OCI-LY7 (cell line): ENCODE data around the gene GMDS. TPM values are rescaled to one million over a fixed set of nuclear protein-coding genes. Genes with fewer than 3 reads are reported as not detected.

ENCODE experiments used
- BruUV-seq: library from RNA; stranded (reverse); fragments of 400-500 nt; replicated peaks from 2 replicates; lab custom pipeline; 2021; lab: Mats Ljungman, UMichigan
- CTCF ChIA-PET: fragments of 300-600 bp; sonication (Branson Sonifier 250); formaldehyde crosslinking; loops from one replicate; lab custom pipeline; 2022; ENCODE audit warnings: antibody characterized with exemption; ENCODE audit not compliant: unreplicated experiment; lab: Charles Lee
- POLR2A ChIA-PET: fragments of 300-600 bp; sonication (Branson Sonifier 250); formaldehyde crosslinking; loops from one replicate; lab custom pipeline; 2022; ENCODE audit warnings: antibody characterized with exemption; lab: Charles Lee
- DNase-seq: peaks from one replicate; pipeline ENCODE4 v3.0.0-alpha.2; 2015; ENCODE audit warnings: low spot score
- H2AFZ ChIP-seq: fragments of 200-600 bp; sonication (generic), shearing (Covaris generic); 2 replicates; pipeline ENCODE4 v1.6.1; 2014; ENCODE audit warnings: mild to moderate bottlenecking, antibody characterized with exemption, low read length, moderate library complexity
- H3K27ac ChIP-seq: fragments of 200-600 bp; sonication (generic); 2 replicates; pipeline ENCODE4 v1.5.1; 2014; ENCODE audit warnings: mixed run types, low read depth, mild to moderate bottlenecking, moderate library complexity, low read length, inconsistent platforms; ENCODE audit not compliant: poor library complexity, severe bottlenecking
- H3K36me3 ChIP-seq: fragments of 200-600 bp; sonication (generic); 2 replicates; pipeline ENCODE4 v1.6.1; 2014; ENCODE audit warnings: mild to moderate bottlenecking, antibody characterized with exemption, low read length, moderate library complexity, mixed read lengths; ENCODE audit not compliant: insufficient read depth
- H3K4me1 ChIP-seq: fragments of 200-600 bp; sonication (generic); 2 replicates; pipeline ENCODE4 v1.5.1; 2014; ENCODE audit warnings: mild to moderate bottlenecking, low read length; ENCODE audit not compliant: insufficient read depth, poor library complexity, severe bottlenecking
- H3K4me2 ChIP-seq: fragments of 200-600 bp; sonication (generic); 2 replicates; pipeline ENCODE4 v1.6.1; 2014; ENCODE audit warnings: mild to moderate bottlenecking, low read length
- H3K4me3 ChIP-seq: fragments of 200-600 bp; sonication (generic); 2 replicates; pipeline ENCODE4 v1.5.1; 2014; ENCODE audit warnings: mild to moderate bottlenecking, low read depth, low read length; ENCODE audit not compliant: poor library complexity, severe bottlenecking
- H3K79me2 ChIP-seq: fragments of 200-600 bp; sonication (generic); 2 replicates; pipeline ENCODE4 v1.6.1; 2016; ENCODE audit warnings: low read depth, mild to moderate bottlenecking, low read length, moderate library complexity, mixed read lengths; ENCODE audit not compliant: insufficient read depth
- H3K9me2 ChIP-seq: fragments of 200-600 bp; sonication (generic); 2 replicates; pipeline ENCODE4 v1.6.1; 2016; ENCODE audit warnings: mild to moderate bottlenecking, low read length, mixed read lengths; ENCODE audit not compliant: insufficient read depth
- H3K9me3 ChIP-seq: fragments of 200-600 bp; sonication (generic); 2 replicates; pipeline ENCODE4 v1.6.1; 2014; ENCODE audit warnings: mild to moderate bottlenecking, mixed run types, low read length, mixed read lengths
- H4K20me1 ChIP-seq: fragments of 200-600 bp; sonication (generic); 2 replicates; pipeline ENCODE4 v1.6.1; 2014; ENCODE audit warnings: mild to moderate bottlenecking, antibody characterized with exemption, low read length, moderate library complexity, mixed read lengths; ENCODE audit not compliant: insufficient read depth
- EZH2phosphoT487 ChIP-seq: fragments of 200-600 bp; sonication (generic); IDR thresholded peaks from 2 replicates; pipeline ENCODE4 v1.6.1; 2018; ENCODE audit warnings: low read depth, borderline replicate concordance, mild to moderate bottlenecking, mixed run types, antibody characterized with exemption, low read length, moderate library complexity, mixed read lengths
- intact Hi-C: fragments of 100-400 bp; cut with micrococcal nuclease; formaldehyde crosslinking; loops from one replicate; pipeline ENCODE4 v1.10.0; 2022; ENCODE audit not compliant: unreplicated experiment
- total RNA-seq, 2 experiments: library from RNA; depleted of rRNA in 1 of 2; stranded (reverse); fragments of >200 nt in 1 of 2; shearing (Covaris generic) in 1 of 2; gene quantifications; 2 replicates each; pipeline ENCODE4 v1.2.3, GENCODE V29; 2014 to 2022
- TF ChIP-seq, protein P1 (sequence below): fragments of 200-600 bp; sonication (generic); conservative IDR thresholded peaks from 2 replicates; pipeline ENCODE4 v1.5.1; 2014; ENCODE audit warnings: mild to moderate bottlenecking, antibody characterized with exemption, low read length, moderate library complexity, mixed read lengths

GMDS gene
- total RNA-seq, 2 experiments from 2014 or later = 9.9 to 26.8 TPM

DNA sequence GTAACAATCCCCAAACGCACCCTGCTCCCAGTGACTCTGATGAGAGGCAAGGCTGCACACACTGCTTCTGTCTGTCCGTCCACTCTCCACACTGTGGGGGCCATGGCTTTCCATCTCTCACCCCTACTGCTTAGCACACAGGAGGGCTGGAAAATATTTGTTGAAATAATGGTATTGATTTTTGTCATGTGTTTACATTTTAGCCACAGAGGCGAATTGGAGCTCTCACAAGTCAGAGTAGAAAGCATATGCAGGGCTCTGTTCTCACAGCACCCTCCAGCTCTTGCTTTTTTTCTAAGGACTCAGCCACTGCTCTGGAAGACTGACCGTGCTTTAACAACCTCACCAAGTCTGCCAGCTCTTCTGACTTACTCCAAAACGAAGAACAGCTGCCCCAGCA is 273.8 kb downstream of the GMDS start:
- H3K4me3 ChIP-seq = no peak overlapping the region
- intact Hi-C loops = no loop called here
- no peaks in the 10 kb centered on the region for H4K20me1 ChIP-seq
- no peaks in the 10 kb centered on the region for H3K79me2 ChIP-seq
- no peak for DNase-seq
- no peaks in the 10 kb centered on the region for H3K9me2 ChIP-seq
- H3K4me2 ChIP-seq = no peak overlapping the region
- no peaks in the 10 kb centered on the region for H3K4me1 ChIP-seq
- no peak overlapping the region for H3K27ac ChIP-seq
- ChIA-PET CTCF (no interaction called here), POLR2A (no interaction called here)
- H3K9me3 ChIP-seq = no peaks in the 10 kb centered on the region
- no peaks in the 10 kb centered on the region for H3K36me3 ChIP-seq
- TF ChIP-seq, protein P1, sequence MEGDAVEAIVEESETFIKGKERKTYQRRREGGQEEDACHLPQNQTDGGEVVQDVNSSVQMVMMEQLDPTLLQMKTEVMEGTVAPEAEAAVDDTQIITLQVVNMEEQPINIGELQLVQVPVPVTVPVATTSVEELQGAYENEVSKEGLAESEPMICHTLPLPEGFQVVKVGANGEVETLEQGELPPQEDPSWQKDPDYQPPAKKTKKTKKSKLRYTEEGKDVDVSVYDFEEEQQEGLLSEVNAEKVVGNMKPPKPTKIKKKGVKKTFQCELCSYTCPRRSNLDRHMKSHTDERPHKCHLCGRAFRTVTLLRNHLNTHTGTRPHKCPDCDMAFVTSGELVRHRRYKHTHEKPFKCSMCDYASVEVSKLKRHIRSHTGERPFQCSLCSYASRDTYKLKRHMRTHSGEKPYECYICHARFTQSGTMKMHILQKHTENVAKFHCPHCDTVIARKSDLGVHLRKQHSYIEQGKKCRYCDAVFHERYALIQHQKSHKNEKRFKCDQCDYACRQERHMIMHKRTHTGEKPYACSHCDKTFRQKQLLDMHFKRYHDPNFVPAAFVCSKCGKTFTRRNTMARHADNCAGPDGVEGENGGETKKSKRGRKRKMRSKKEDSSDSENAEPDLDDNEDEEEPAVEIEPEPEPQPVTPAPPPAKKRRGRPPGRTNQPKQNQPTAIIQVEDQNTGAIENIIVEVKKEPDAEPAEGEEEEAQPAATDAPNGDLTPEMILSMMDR = no peak
- TF ChIP-seq EZH2phosphoT487 = no peak
- H2AFZ ChIP-seq = no peak overlapping the region
- no TSS peak for BruUV-seq

DNA sequence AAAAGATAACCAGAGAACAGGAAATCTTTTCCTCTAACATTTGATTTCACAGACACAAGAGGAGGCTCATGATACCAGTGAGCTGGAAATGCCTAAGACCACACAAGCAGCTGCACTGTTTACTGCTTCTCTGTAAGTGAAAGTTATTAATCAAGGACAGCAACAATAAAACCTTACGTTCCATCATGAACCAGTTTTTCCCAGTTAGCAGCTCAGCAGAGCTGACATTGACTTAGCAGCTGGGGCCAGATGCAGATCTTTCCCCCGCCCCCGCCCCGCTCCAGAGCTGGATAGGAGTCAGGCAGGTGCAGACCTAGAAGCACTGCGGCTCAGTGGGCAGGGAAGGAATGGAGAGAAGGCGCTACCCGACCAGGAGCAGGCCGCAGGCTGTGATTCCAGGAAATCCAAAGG is 275.2 kb downstream of the GMDS start:
- no peaks in the 10 kb centered on the region for H3K9me3 ChIP-seq
- no peak overlapping the region for H3K4me2 ChIP-seq
- POLR2A ChIA-PET = no interaction called here
- no TSS peak for BruUV-seq
- H3K9me2 ChIP-seq = no peaks in the 10 kb centered on the region
- H3K4me3 ChIP-seq = no peak overlapping the region
- no peaks in the 10 kb centered on the region for H4K20me1 ChIP-seq
- no peaks in the 10 kb centered on the region for H3K4me1 ChIP-seq
- no peak for TF ChIP-seq EZH2phosphoT487
- no peaks in the 10 kb centered on the region for H3K36me3 ChIP-seq
- intact Hi-C loops = no loop called here
- no peaks in the 10 kb centered on the region for H3K79me2 ChIP-seq
- no peak overlapping the region for H2AFZ ChIP-seq
- DNase-seq = no peak
- CTCF ChIA-PET = no interaction called here
- H3K27ac ChIP-seq = no peak overlapping the region

DNA sequence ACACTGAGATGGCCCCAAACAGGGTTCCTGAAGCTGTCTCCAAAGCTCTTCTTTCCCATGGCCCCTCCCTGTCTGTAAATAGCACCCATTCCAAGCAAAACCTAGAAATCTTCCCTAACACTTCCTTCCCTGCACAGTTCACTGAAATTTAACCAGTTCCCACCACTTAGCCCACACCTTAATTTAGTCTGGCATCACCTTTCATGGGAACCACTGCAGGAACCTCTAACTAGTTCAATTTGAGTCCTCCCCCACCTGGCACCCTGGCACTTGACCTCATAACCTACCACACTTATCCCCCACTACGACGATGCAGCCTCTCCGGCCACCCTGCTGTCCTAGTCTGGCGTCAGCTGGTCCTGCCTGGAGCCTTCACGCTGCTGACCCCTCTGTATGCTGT is 278.7 kb downstream of the GMDS start:
- H3K4me2 ChIP-seq = no peak overlapping the region
- no peak for DNase-seq
- no peak overlapping the region for H3K27ac ChIP-seq
- H2AFZ ChIP-seq = no peak overlapping the region
- H3K4me1 ChIP-seq = no peaks in the 10 kb centered on the region
- H3K9me3 ChIP-seq = no peaks in the 10 kb centered on the region
- no peak overlapping the region for H3K4me3 ChIP-seq
- POLR2A ChIA-PET = no interaction called here
- no peak for TF ChIP-seq EZH2phosphoT487
- TF ChIP-seq, protein P1 = no peak
- H3K79me2 ChIP-seq = no peaks in the 10 kb centered on the region
- H4K20me1 ChIP-seq = no peaks in the 10 kb centered on the region
- CTCF ChIA-PET = no interaction called here
- H3K36me3 ChIP-seq = no peaks in the 10 kb centered on the region
- intact Hi-C loops = no loop called here
- no peaks in the 10 kb centered on the region for H3K9me2 ChIP-seq
- BruUV-seq = no TSS peak
